Fibroblast of lung (primary cell): ENCODE data around the gene FHL3. TPM values are rescaled to one million over a fixed set of nuclear protein-coding genes. Genes with fewer than 3 reads are reported as not detected.
"Not testable (repeated sequence)": the region's sequence is repeated elsewhere in the genome, so short reads cannot be mapped to it uniquely, and the experiment has no call there.

Experiments
- DNase-seq, 2 donors: peaks; one replicate each; pipeline versions ENCODE4 v3.0.0 to v3.0.0-alpha.2; 2010; ENCODE audit warnings: low read depth in 2 of 2
- H2AFZ ChIP-seq: 2 replicates; pipeline ENCODE4 v1.5.1; 2012; ENCODE audit warnings: low read length, control low read depth, inconsistent platforms
- H3K27ac ChIP-seq: 2 replicates; pipeline ENCODE4 v1.5.1; 2011; ENCODE audit warnings: low read length, control low read depth; ENCODE audit not compliant: insufficient read depth
- H3K27me3 ChIP-seq: 2 replicates; pipeline ENCODE4 v1.5.1; 2011; ENCODE audit warnings: mild to moderate bottlenecking, low read length; ENCODE audit not compliant: control insufficient read depth, insufficient read depth
- H3K36me3 ChIP-seq: 2 replicates; pipeline ENCODE4 v1.5.1; 2011; ENCODE audit warnings: low read length; ENCODE audit not compliant: control insufficient read depth, insufficient read depth
- H3K4me1 ChIP-seq: 2 replicates; pipeline ENCODE4 v1.5.1; 2011; ENCODE audit warnings: low read length; ENCODE audit not compliant: control insufficient read depth, insufficient read depth; ENCODE audit errors: extremely low read depth
- H3K4me2 ChIP-seq: 2 replicates; pipeline ENCODE4 v1.5.1; 2011; ENCODE audit warnings: low read length, control low read depth; ENCODE audit not compliant: insufficient read depth; ENCODE audit errors: extremely low read depth
- H3K4me3 ChIP-seq, 4 experiments: fragments of 200-600 bp in 1 of 4; sonication (generic) in 1 of 4; replicated peaks in 1 of 4; 2 replicates each; pipeline ENCODE4 v1.5.1; 2011 to 2016; ENCODE audit warnings: low read length in 4 of 4, low read depth in 3 of 4, mild to moderate bottlenecking in 3 of 4, control low read depth in 2 of 4, inconsistent platforms in 1 of 4, mixed read lengths in 1 of 4; ENCODE audit not compliant: insufficient read depth in 1 of 4; ENCODE audit errors: control extremely low read depth in 1 of 4
- H3K79me2 ChIP-seq: 2 replicates; pipeline ENCODE4 v1.5.1; 2012; ENCODE audit warnings: mild to moderate bottlenecking, low read length, inconsistent platforms; ENCODE audit not compliant: control insufficient read depth, insufficient read depth
- H3K9ac ChIP-seq: 2 replicates; pipeline ENCODE4 v1.5.1; 2011; ENCODE audit warnings: mild to moderate bottlenecking, low read length, control low read depth; ENCODE audit not compliant: insufficient read depth
- H3K9me3 ChIP-seq: 2 replicates; pipeline ENCODE4 v1.5.1; 2012; ENCODE audit warnings: low read depth, low read length; ENCODE audit not compliant: control insufficient read depth, insufficient read depth
- H4K20me1 ChIP-seq: 2 replicates; pipeline ENCODE4 v1.5.1; 2011; ENCODE audit warnings: low read length; ENCODE audit not compliant: control insufficient read depth, insufficient read depth; ENCODE audit errors: extremely low read depth
- EZH2 ChIP-seq: IDR thresholded peaks from 2 replicates; pipeline ENCODE4 v1.5.1; 2012; ENCODE audit warnings: low read length, control low read depth, mild to moderate bottlenecking; ENCODE audit errors: missing control alignments
- polyA plus RNA-seq, 2 donors: library from polyadenylated mRNA; depleted of rRNA in 1 of 2; stranded (reverse) in 1 of 2; unstranded in 1 of 2; fragments of >200 nt; gene quantifications; 2 replicates each; pipeline ENCODE4 v1.2.1, GENCODE V29; 2011 to 2012; ENCODE audit warnings: missing spikeins in 1 of 2
- total RNA-seq: library from RNA; depleted of rRNA; stranded (reverse); fragments of >200 nt; gene quantifications from 2 replicates; pipeline ENCODE4 v1.2.1, GENCODE V29; 2014
- TF ChIP-seq, protein P1 (sequence below), 2 donors: IDR thresholded peaks in 1 of 2; conservative IDR thresholded peaks in 1 of 2; 1 replicate in 1 of 2; 2 replicates in 1 of 2; pipeline ENCODE4 v1.5.1; 2011 to 2012; ENCODE audit warnings: low read length in 2 of 2, control low read depth in 1 of 2, inconsistent platforms in 1 of 2, low read depth in 1 of 2, mild to moderate bottlenecking in 1 of 2

The FHL3 gene
- total and polyA plus RNA-seq, 2 donors (not counting 1 experiment from before 2014, with no cell fraction given), result 13.9 to 25.0 TPM

DNA sequence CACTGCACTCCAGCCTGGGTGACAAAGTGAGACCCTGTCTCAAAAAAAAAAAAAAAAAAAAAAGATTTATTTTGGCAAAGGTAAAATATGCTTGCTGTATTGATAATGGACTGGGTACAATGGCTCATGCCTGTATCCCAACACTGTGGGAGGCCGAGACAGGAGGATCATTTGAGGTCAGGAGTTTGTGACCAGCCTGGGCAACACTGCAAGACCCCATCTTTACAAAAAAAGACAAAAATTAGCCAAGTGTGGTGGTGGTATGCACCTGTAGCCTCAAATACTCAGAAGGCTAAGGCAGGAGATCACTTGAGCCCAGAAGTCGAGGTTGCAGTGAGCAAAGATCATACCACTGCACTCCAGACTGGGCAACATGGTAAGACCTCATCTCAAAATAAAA, 21.8 kb downstream of the FHL3 start:
- Histone ChIP-seq H3K9ac (no peak overlapping the region), H3K36me3 (peaks cover 23% of the 10 kb centered on the region)

DNA sequence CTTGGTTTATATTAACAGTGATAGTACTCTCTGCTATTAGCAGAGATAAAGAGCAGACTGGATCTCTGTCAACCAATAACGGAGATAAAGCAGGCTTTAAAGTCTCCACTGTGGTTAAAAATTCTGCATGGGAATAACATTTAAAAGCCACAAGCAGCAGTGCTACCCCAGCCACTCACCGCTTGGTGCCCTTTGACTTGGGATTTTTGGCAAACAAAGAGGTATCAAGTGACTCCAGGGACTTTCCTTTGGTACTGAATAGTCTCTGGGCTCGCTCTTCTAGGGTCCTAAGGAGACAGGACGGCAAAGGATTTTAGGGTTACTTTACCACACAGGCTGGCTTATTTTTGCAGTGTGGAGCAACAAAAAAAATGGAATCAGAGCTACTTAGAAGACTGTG, 26.8 kb downstream of the FHL3 start:
- TF ChIP-seq, protein P1, sequence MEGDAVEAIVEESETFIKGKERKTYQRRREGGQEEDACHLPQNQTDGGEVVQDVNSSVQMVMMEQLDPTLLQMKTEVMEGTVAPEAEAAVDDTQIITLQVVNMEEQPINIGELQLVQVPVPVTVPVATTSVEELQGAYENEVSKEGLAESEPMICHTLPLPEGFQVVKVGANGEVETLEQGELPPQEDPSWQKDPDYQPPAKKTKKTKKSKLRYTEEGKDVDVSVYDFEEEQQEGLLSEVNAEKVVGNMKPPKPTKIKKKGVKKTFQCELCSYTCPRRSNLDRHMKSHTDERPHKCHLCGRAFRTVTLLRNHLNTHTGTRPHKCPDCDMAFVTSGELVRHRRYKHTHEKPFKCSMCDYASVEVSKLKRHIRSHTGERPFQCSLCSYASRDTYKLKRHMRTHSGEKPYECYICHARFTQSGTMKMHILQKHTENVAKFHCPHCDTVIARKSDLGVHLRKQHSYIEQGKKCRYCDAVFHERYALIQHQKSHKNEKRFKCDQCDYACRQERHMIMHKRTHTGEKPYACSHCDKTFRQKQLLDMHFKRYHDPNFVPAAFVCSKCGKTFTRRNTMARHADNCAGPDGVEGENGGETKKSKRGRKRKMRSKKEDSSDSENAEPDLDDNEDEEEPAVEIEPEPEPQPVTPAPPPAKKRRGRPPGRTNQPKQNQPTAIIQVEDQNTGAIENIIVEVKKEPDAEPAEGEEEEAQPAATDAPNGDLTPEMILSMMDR (conservative IDR thresholded peaks at IDR 0.05 in 1 of 2, IDR thresholded peaks at IDR 0.05 in 1 of 2; ENCODE audit: low read depth in 1 of 2, low read length in 2 of 2), result no peak
- no peak for TF ChIP-seq EZH2
- Histone ChIP-seq H3K4me3 (no peak overlapping the region), H3K27ac (no peak overlapping the region), H3K4me2 (no peak overlapping the region), H3K27me3 (no peaks in the 10 kb centered on the region), H3K36me3 (peaks cover 12% of the 10 kb centered on the region), H3K79me2 (no peaks in the 10 kb centered on the region), H3K9me3 (no peaks in the 10 kb centered on the region), H2AFZ (no peak overlapping the region), H4K20me1 (no peaks in the 10 kb centered on the region), H3K4me1 (no peaks in the 10 kb centered on the region), H3K9ac (no peak overlapping the region)
- DNase-seq, result no peak

More for the DNA sequence above, 21.8 kb downstream of the FHL3 start:
- Histone ChIP-seq H3K4me1 (no peaks in the 10 kb centered on the region), H3K79me2 (peaks cover 14% of the 10 kb centered on the region), H4K20me1 (no peaks in the 10 kb centered on the region), H3K9me3 (no peaks in the 10 kb centered on the region), H3K27me3 (no peaks in the 10 kb centered on the region), H3K4me3 (no peak overlapping the region), H3K4me2 (no peak overlapping the region), H2AFZ (no peak overlapping the region), H3K27ac (no peak overlapping the region)
- TF ChIP-seq EZH2, result no peak
- TF ChIP-seq, protein P1 (conservative IDR thresholded peaks at IDR 0.05 in 1 of 2, IDR thresholded peaks at IDR 0.05 in 1 of 2; ENCODE audit: low read depth in 1 of 2, low read length in 2 of 2), result no peak
- DNase-seq, result no peak

DNA sequence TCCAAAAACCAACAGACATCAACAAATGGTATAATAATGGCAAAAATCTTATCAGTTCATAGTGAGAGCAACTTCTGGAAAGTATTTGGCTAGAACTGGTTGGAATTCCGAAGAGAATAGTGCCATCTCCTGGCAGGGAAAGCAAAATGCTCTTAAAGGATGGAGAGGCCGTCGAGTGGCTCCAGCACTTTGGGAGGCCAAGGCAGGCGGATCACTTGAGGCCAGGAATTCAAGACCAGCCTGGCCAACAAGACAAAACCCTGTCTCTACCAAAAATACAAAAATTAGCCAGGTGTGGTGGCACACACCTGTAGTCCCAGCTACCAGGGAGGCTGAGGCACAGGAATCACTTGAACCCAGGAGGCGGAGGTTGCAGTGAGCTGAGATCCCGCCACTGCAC, 30.2 kb downstream of the FHL3 start:
- H3K9ac ChIP-seq, H3K36me3 ChIP-seq, H3K4me3 ChIP-seq, H3K9me3 ChIP-seq, H3K27me3 ChIP-seq, H2AFZ ChIP-seq, H3K4me2 ChIP-seq, H3K4me1 ChIP-seq, H3K79me2 ChIP-seq, H3K27ac ChIP-seq, H4K20me1 ChIP-seq: not testable (repeated sequence)
- TF ChIP-seq, protein P1 (conservative IDR thresholded peaks at IDR 0.05 in 1 of 2, IDR thresholded peaks at IDR 0.05 in 1 of 2; ENCODE audit: low read depth in 1 of 2, low read length in 2 of 2), result peak; percentile 51 to 66
- DNase-seq, result peak; percentile 51 to 62
